Measurements from ENCODE around the gene WNT8A. TPM values are rescaled to one million over a fixed set of nuclear protein-coding genes. Genes with fewer than 3 reads are reported as not detected.
"Not testable (repeated sequence)": the region's sequence is repeated elsewhere in the genome, so short reads cannot be mapped to it uniquely, and the experiment has no call there.

Gene WNT8A
- total and polyA plus RNA-seq, 2 experiments from 2014 or later: not detected

DNA sequence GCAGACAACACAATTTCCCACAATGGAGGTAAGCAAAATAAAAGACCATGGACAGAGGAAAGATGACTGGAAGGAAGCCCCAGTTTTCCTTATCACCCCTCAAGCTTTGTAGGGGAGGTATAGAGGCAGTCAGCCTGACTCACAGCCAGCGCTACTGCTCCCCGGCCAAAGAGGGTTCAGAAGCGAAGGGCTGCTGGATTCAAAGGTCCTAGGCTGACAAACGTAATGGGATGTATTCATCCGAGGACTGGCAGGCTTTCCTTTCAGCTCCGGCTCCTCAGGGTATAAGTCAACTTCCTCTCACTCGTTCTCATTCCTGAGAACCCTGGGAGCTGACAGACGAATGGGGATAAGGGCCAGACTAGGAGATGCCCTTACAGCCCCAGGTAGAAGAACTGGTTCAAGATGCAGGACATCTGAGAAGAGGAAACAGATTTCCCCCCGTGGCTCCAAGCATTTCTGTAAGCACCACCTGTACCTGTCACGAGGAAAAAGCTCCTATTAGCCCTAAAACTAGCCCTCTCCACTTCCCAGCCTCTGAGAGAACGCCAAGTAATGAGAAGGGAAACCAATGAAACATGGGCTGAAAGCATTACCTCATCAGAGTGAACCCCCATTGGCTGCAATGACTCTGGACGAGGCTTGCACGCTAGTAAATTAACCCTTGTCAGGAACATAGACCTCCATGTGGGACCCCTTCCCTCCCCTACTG, 28.8 kb upstream of the WNT8A start:
- peak in 1 of 2 donors; percentile 54 for DNase-seq (ENCODE audit: low read depth in 1 of 2, low spot score in 1 of 2)

DNA sequence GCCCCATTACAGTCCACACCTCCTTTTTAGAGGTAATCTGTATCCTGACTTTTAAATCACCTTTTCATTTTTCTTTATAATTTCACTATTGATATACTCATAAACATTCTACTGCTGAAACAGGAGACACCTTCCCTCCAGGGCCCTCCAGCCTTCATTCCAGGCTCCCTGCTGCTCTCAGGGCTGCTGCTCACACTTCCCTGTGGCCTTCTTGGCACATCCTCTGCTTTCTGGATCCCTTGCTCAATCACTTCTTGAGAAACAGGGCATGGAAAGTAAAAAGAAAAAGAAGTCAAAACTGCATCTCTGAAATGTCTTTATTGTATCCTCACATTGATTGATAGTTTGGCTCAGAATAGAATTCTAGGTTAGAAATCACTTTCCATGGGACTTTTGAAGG, 19.3 kb upstream of the WNT8A start:
- no peak overlapping the region for H3K4me3 ChIP-seq
- peak in 1 of 2 donors; percentile 61 for DNase-seq (ENCODE audit: low read depth in 1 of 2, low spot score in 1 of 2)
- H3K9me3 ChIP-seq (ENCODE audit: low read depth): no peaks in the 10 kb centered on the region
- H3K27ac ChIP-seq: no peak overlapping the region
- H3K4me1 ChIP-seq (ENCODE audit: low read depth): no peaks in the 10 kb centered on the region
- TF ChIP-seq, protein P1, sequence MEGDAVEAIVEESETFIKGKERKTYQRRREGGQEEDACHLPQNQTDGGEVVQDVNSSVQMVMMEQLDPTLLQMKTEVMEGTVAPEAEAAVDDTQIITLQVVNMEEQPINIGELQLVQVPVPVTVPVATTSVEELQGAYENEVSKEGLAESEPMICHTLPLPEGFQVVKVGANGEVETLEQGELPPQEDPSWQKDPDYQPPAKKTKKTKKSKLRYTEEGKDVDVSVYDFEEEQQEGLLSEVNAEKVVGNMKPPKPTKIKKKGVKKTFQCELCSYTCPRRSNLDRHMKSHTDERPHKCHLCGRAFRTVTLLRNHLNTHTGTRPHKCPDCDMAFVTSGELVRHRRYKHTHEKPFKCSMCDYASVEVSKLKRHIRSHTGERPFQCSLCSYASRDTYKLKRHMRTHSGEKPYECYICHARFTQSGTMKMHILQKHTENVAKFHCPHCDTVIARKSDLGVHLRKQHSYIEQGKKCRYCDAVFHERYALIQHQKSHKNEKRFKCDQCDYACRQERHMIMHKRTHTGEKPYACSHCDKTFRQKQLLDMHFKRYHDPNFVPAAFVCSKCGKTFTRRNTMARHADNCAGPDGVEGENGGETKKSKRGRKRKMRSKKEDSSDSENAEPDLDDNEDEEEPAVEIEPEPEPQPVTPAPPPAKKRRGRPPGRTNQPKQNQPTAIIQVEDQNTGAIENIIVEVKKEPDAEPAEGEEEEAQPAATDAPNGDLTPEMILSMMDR (IDR thresholded peaks at IDR 0.05; ENCODE audit: low read depth, low read length): no peak
- H3K27me3 ChIP-seq: no peaks in the 10 kb centered on the region
- H3K36me3 ChIP-seq: no peaks in the 10 kb centered on the region

More for the DNA sequence above, 28.8 kb upstream of the WNT8A start:
- Histone ChIP-seq H3K27ac (no peak overlapping the region), H3K4me1 (ENCODE audit: low read depth) (no peaks in the 10 kb centered on the region), H3K27me3 (no peaks in the 10 kb centered on the region), H3K36me3 (no peaks in the 10 kb centered on the region), H3K9me3 (ENCODE audit: low read depth) (no peaks in the 10 kb centered on the region), H3K4me3 (no peak overlapping the region)
- TF ChIP-seq, protein P1 (IDR thresholded peaks at IDR 0.05; ENCODE audit: low read depth, low read length): no peak

GRCh38 chr5:138065102-138065501, 18.7 kb upstream of the WNT8A start:
- H3K27ac ChIP-seq: no peak overlapping the region
- no peaks in the 10 kb centered on the region for H3K27me3 ChIP-seq
- peak; percentile 30 to 31 for DNase-seq (ENCODE audit: low read depth in 1 of 2, low spot score in 1 of 2)
- H3K4me1 ChIP-seq (ENCODE audit: low read depth): no peaks in the 10 kb centered on the region
- TF ChIP-seq, protein P1 (IDR thresholded peaks at IDR 0.05; ENCODE audit: low read depth, low read length): peak; percentile 46
- H3K9me3 ChIP-seq (ENCODE audit: low read depth): no peaks in the 10 kb centered on the region
- no peak overlapping the region for H3K4me3 ChIP-seq
- no peaks in the 10 kb centered on the region for H3K36me3 ChIP-seq

GRCh38 chr5:138067945-138068344, 15.9 kb upstream of the WNT8A start:
- no peaks in the 10 kb centered on the region for H3K9me3 ChIP-seq (ENCODE audit: low read depth)
- no peak overlapping the region for H3K27ac ChIP-seq
- no peak overlapping the region for H3K4me3 ChIP-seq
- TF ChIP-seq, protein P1 (IDR thresholded peaks at IDR 0.05; ENCODE audit: low read depth, low read length): no peak
- DNase-seq (ENCODE audit: low read depth in 1 of 2, low spot score in 1 of 2): no peak
- H3K36me3 ChIP-seq: no peaks in the 10 kb centered on the region
- H3K4me1 ChIP-seq (ENCODE audit: low read depth): no peaks in the 10 kb centered on the region
- H3K27me3 ChIP-seq: no peaks in the 10 kb centered on the region

DNA sequence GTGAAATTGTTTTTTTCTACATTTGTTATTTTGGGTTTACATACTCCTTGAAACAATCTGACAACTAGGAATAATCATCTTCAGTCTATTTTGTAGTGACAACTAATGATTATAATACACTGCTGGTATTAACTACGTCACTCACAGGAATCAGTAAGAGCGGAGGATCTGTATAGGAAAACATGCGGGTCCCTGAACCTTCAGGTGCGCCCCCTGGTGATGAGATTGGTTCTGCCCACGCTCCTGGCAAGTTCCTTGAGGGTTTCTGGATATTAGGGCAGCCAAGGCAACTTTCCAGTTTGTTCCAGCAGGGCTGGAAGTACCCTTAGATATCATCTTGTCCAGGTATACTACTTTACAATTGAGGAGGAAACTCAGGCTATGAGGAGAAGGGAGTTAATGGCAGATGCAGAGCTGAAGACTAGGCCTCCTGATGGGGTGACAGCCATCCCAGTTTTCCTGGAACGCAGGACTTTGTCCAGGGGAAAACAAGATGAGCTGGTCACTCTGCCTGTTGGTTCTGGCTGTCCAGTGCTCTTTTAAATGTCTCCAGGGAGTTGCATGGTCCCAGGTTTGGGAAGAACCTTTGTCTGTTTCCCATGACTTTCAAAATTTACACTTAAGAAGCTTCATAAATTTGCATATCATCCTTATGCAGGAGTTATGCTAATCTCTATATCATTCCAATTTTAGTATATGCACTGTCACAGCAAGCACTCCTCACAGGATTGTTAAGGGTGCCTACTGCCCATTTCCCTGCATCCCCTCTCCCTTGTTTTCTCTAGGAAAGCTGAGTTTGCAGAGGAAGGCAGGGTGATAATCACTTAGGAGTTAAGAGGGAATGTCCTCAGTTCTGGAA, 14.9 kb upstream of the WNT8A start:
- TF ChIP-seq, protein P1 (IDR thresholded peaks at IDR 0.05; ENCODE audit: low read depth, low read length): peak; percentile 89
- Histone ChIP-seq H3K9me3 (ENCODE audit: low read depth) (no peaks in the 10 kb centered on the region), H3K4me1 (ENCODE audit: low read depth) (no peaks in the 10 kb centered on the region), H3K27ac (no peak overlapping the region), H3K27me3 (no peaks in the 10 kb centered on the region), H3K4me3 (no peak overlapping the region), H3K36me3 (no peaks in the 10 kb centered on the region)
- DNase-seq (ENCODE audit: low read depth in 1 of 2, low spot score in 1 of 2): peak; percentile 73 to 90

DNA sequence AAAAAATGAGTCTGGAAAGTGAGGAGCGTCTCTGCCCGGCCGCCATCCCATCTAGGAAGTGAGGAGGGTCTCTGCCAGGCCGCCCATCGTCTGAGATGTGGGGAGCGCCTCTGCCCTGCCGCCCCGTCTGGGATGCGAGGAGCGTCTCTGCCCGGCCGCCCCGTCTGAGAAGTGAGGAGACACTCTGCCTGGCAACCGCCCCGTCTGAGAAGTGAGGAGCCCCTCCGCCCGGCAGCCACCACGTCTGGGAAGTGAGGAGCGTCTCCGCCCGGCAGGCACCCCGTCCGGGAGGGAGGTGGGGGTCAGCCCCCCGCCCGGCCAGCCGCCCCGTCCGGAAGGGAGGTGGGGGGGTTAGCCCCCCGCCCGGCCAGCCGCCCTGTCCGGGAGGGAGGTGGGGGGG, 13.8 kb upstream of the WNT8A start:
- not testable (repeated sequence) for H3K4me3 ChIP-seq; H3K27me3 ChIP-seq; H3K4me1 ChIP-seq (ENCODE audit: low read depth)

More for the DNA sequence above, 13.8 kb upstream of the WNT8A start:
- H3K9me3 ChIP-seq (ENCODE audit: low read depth); H3K27ac ChIP-seq; DNase-seq (ENCODE audit: low read depth in 1 of 2, low spot score in 1 of 2); H3K36me3 ChIP-seq: not testable (repeated sequence)
